ENCODE results near the gene TAC3. TPM values are rescaled to one million over a fixed set of nuclear protein-coding genes. Genes with fewer than 3 reads are reported as not detected.

The TAC3 gene
- total RNA-seq, 1 experiment from 2014 or later: 6.2 TPM

GRCh38 chr12:57004651-57005050 lies 11.7 kb downstream of the TAC3 start:
- Histone ChIP-seq H3K56ac (ENCODE audit: insufficient read length, low read depth, low read length) (no peak overlapping the region), H2BK20ac (ENCODE audit: low read depth, low read length, poor library complexity, severe bottlenecking) (no peak overlapping the region), H3K79me2 (ENCODE audit: insufficient read depth, low read length) (peaks cover 3% of the 10 kb centered on the region; the same call in 1 of the 2 replicates), H3K4ac (ENCODE audit: low read depth, low read length) (no peak overlapping the region), H2BK120ac (ENCODE audit: low read depth, low read length, poor library complexity, severe bottlenecking) (no peak overlapping the region), H3K18ac (ENCODE audit: insufficient read length, low read depth, low read length) (no peak overlapping the region), H3K79me1 (ENCODE audit: insufficient read depth, low read depth, low read length, poor library complexity, severe bottlenecking) (peaks cover 14% of the 10 kb centered on the region), H3K4me2 (ENCODE audit: insufficient read depth, insufficient read length, low read length) (no peak overlapping the region), H4K20me1 (ENCODE audit: control insufficient read depth, insufficient read depth, insufficient read length) (no peaks in the 10 kb centered on the region), H2AK5ac (ENCODE audit: insufficient read length, low read length) (no peak overlapping the region), H3K14ac (ENCODE audit: insufficient read depth, low read length) (no peak overlapping the region), H2AFZ (ENCODE audit: low read length) (no peak overlapping the region), H3K9ac (ENCODE audit: extremely low read depth, insufficient read length, low read length) (no peak overlapping the region), H3K9me3 (ENCODE audit: control insufficient read depth, low read depth, low read length) (no peaks in the 10 kb centered on the region), H4K5ac (ENCODE audit: insufficient read length, low read depth, low read length) (no peak overlapping the region), H2BK15ac (ENCODE audit: low read depth, low read length) (no peak overlapping the region), H3K23ac (ENCODE audit: insufficient read length, low read depth, low read length) (no peak overlapping the region), H4K91ac (ENCODE audit: insufficient read length, low read depth, low read length) (no peak overlapping the region), H3K27me3 (ENCODE audit: insufficient read depth, low read length) (no peaks in the 10 kb centered on the region), H3K4me1 (ENCODE audit: insufficient read depth, low read length) (0 out of 2 replicates have a peak, but pooled peaks cover 3% of the 10 kb centered on the region), H3T11ph (ENCODE audit: low read length) (no peak overlapping the region), H3K27ac (ENCODE audit: insufficient read length, low read depth, low read length) (no peak overlapping the region), H2BK12ac (ENCODE audit: insufficient read length, low read depth, low read length) (no peak overlapping the region), H3K23me2 (ENCODE audit: insufficient read length, low read depth, low read length, poor library complexity, severe bottlenecking) (no peaks in the 10 kb centered on the region), H4K8ac (replicated peaks; ENCODE audit: insufficient read length, low read depth, low read length) (no peak overlapping the region), H2BK5ac (ENCODE audit: insufficient read length, low read length) (no peak overlapping the region)
- TF ChIP-seq CTCF (conservative IDR thresholded peaks at IDR 0.05): no peak
- H3K36me3 Mint-ChIP-seq (ENCODE audit: insufficient read depth in 1 of 3, low read depth in 3 of 3): peaks cover 25 to 50% (median 48%) of the 10 kb centered on the region in 3 experiments; a peak in 6 of 7 replicates
- H3K4me3 Mint-ChIP-seq: peak overlapping the region; percentile 91 to 93; a peak in 4 of 5 replicates
- DNase-seq: no peak
- no peak overlapping the region for H3K27ac Mint-ChIP-seq
- H3K27me3 Mint-ChIP-seq (ENCODE audit: low read depth): no peaks in the 10 kb centered on the region; the same call in 1 of the 2 replicates
- H3K4me1 Mint-ChIP-seq: peaks cover 29 to 35% of the 10 kb centered on the region in 2 experiments
- no CpG with 5 or more reads among the region's 6 CpGs for WGBS (ENCODE audit: extremely low coverage, insufficient read length, low lambda C conversion rate)
- H3K9me3 Mint-ChIP-seq: no peaks in the 10 kb centered on the region

Data from H9 (cell line).